Neural progenitor cell (in vitro differentiated cells): ENCODE data around the gene TPSB2. TPM values are rescaled to one million over a fixed set of nuclear protein-coding genes. Genes with fewer than 3 reads are reported as not detected.

Source experiments
- DNase-seq: peaks from one replicate; pipeline ENCODE4 v3.0.0-alpha.2; 2016; ENCODE audit warnings: low spot score
- H2AFZ ChIP-seq: fragments of 200-600 bp; sonication (generic); replicated peaks from 2 replicates; pipeline ENCODE4 v1.6.1; 2016; ENCODE audit warnings: antibody characterized with exemption
- H3F3A ChIP-seq: fragments of 200-600 bp; sonication (generic); 2 replicates; pipeline ENCODE4 v1.6.1; 2016; ENCODE audit warnings: antibody characterized with exemption, low read depth
- H3K27ac ChIP-seq: fragments of 200-600 bp; sonication (generic); 2 replicates; pipeline ENCODE4 v1.5.1; 2016; ENCODE audit warnings: mild to moderate bottlenecking
- H3K27me3 ChIP-seq: fragments of 200-600 bp; sonication (generic); 2 replicates; pipeline ENCODE4 v1.6.1; 2016; ENCODE audit warnings: mild to moderate bottlenecking, moderate library complexity
- H3K36me3 ChIP-seq: fragments of 200-600 bp; sonication (generic); 2 replicates; pipeline ENCODE4 v1.5.1; 2016
- H3K4me1 ChIP-seq: fragments of 200-600 bp; sonication (generic); 2 replicates; pipeline ENCODE4 v1.6.1; 2016; ENCODE audit warnings: mixed run types
- H3K4me2 ChIP-seq: fragments of 200-600 bp; sonication (generic); 2 replicates; pipeline ENCODE4 v1.6.1; 2016
- H3K4me3 ChIP-seq: fragments of 200-600 bp; sonication (generic); 2 replicates; pipeline ENCODE4 v1.5.1; 2016
- H3K79me2 ChIP-seq: fragments of 200-600 bp; sonication (generic); 2 replicates; pipeline ENCODE4 v1.6.1; 2016; ENCODE audit warnings: low read depth
- H3K9ac ChIP-seq: fragments of 200-600 bp; sonication (generic); 2 replicates; pipeline ENCODE4 v1.6.1; 2016
- H3K9me3 ChIP-seq: fragments of 200-600 bp; sonication (generic); 2 replicates; pipeline ENCODE4 v1.5.1; 2016; ENCODE audit warnings: low read depth
- H4K20me1 ChIP-seq: fragments of 200-600 bp; sonication (generic); 2 replicates; pipeline ENCODE4 v1.6.1; 2016; ENCODE audit warnings: low read depth
- H3K27ac Mint-ChIP-seq: 3 replicates; pipeline ENCODE4 v1.8.0; 2021; ENCODE audit warnings: mixed read lengths
- H3K27me3 Mint-ChIP-seq: 2 replicates; pipeline ENCODE4 v1.8.0; 2022; ENCODE audit warnings: low read depth, mild to moderate bottlenecking, inconsistent platforms, moderate library complexity, mixed read lengths; ENCODE audit not compliant: insufficient read depth
- H3K36me3 Mint-ChIP-seq: 3 replicates; pipeline ENCODE4 v1.8.0; 2021; ENCODE audit warnings: mixed read lengths
- H3K4me1 Mint-ChIP-seq: 3 replicates; pipeline ENCODE4 v1.8.0; 2021; ENCODE audit warnings: mixed read lengths
- H3K4me3 Mint-ChIP-seq: 3 replicates; pipeline ENCODE4 v1.8.0; 2021; ENCODE audit warnings: mild to moderate bottlenecking, moderate library complexity, mixed read lengths
- H3K9me3 Mint-ChIP-seq: 3 replicates; pipeline ENCODE4 v1.8.0; 2020; ENCODE audit warnings: mixed read lengths
- EZH2 ChIP-seq: fragments of 200-600 bp; sonication (generic); IDR thresholded peaks from 2 replicates; pipeline ENCODE4 v1.6.1; 2017; ENCODE audit warnings: antibody characterized with exemption, mild to moderate bottlenecking, moderate library complexity
- EZH2phosphoT487 ChIP-seq: fragments of 200-600 bp; sonication (generic); IDR thresholded peaks from 2 replicates; pipeline ENCODE4 v1.6.1; 2017; ENCODE audit warnings: antibody characterized with exemption
- total RNA-seq: library from RNA; depleted of rRNA; stranded (reverse); fragments of >200 nt; gene quantifications from 2 replicates; pipeline ENCODE4 v1.2.3, GENCODE V29; 2015; ENCODE audit warnings: low replicate concordance
- TF ChIP-seq, protein P1 (sequence below): fragments of 200-600 bp; sonication (generic); IDR thresholded peaks from 2 replicates; pipeline ENCODE4 v1.5.1; 2017; ENCODE audit warnings: antibody characterized with exemption, mild to moderate bottlenecking

The TPSB2 gene
- total RNA-seq, 1 donor from 2014 or later = not detected

DNA sequence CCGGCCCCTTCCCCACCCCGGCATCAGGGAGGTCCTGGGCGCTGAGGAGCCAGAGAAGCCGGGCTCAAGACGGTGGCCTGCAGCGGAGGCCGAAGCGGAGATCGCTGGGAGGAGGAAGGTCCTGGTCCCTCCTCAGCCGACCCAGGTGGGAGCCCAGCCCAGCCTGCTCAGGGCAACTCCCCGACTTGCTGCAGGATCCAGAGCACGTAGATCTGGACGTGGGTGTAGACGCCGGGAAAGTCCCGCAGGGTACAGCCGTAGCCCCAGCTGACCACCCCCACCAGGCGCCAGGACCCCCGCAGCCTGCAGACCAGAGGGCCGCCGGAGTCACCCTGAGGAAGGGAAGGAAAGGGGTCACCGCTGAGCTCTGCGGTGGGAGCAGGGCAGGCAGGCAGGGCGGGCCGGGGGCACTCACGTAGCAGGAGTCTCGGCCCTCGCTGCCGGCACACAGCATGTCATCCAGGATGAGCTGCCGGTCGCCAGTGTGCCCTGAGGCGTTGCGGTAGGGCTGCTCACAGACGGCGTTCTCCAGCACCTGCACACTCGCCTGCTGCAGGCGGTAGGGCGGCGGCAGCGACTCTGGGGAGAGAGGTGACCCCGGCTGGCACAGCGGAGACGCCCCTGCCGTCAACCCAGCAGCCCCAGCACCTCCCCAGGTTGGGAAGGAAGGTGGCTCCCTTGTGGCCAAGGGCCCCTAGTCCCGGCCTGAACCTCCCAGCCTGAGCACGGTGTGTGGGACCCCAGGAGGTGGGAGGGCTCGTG lies 31.3 kb upstream of the TPSB2 start:
- TF ChIP-seq EZH2 = no peak
- TF ChIP-seq, protein P1, sequence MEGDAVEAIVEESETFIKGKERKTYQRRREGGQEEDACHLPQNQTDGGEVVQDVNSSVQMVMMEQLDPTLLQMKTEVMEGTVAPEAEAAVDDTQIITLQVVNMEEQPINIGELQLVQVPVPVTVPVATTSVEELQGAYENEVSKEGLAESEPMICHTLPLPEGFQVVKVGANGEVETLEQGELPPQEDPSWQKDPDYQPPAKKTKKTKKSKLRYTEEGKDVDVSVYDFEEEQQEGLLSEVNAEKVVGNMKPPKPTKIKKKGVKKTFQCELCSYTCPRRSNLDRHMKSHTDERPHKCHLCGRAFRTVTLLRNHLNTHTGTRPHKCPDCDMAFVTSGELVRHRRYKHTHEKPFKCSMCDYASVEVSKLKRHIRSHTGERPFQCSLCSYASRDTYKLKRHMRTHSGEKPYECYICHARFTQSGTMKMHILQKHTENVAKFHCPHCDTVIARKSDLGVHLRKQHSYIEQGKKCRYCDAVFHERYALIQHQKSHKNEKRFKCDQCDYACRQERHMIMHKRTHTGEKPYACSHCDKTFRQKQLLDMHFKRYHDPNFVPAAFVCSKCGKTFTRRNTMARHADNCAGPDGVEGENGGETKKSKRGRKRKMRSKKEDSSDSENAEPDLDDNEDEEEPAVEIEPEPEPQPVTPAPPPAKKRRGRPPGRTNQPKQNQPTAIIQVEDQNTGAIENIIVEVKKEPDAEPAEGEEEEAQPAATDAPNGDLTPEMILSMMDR = no peak
- no peak for TF ChIP-seq EZH2phosphoT487
- Histone ChIP-seq H3K4me2 (no peak overlapping the region), H3K27me3 (peaks cover 37% of the 10 kb centered on the region), H3K9me3 (no peaks in the 10 kb centered on the region), H3F3A (peaks cover 10% of the 10 kb centered on the region), H3K4me3 (no peak overlapping the region), H3K79me2 (no peaks in the 10 kb centered on the region), H3K4me1 (peaks cover 4% of the 10 kb centered on the region), H3K27ac (no peak overlapping the region), H3K9ac (no peak overlapping the region), H4K20me1 (no peaks in the 10 kb centered on the region), H2AFZ (no peak overlapping the region), H3K36me3 (no peaks in the 10 kb centered on the region)
- DNase-seq = no peak
- H3K27ac Mint-ChIP-seq = no peak overlapping the region
- no peaks in the 10 kb centered on the region for H3K36me3 Mint-ChIP-seq
- peaks cover 6% of the 10 kb centered on the region for H3K9me3 Mint-ChIP-seq
- H3K4me1 Mint-ChIP-seq = peaks cover 7% of the 10 kb centered on the region
- H3K27me3 Mint-ChIP-seq = peaks cover 36% of the 10 kb centered on the region
- no peak overlapping the region for H3K4me3 Mint-ChIP-seq

DNA sequence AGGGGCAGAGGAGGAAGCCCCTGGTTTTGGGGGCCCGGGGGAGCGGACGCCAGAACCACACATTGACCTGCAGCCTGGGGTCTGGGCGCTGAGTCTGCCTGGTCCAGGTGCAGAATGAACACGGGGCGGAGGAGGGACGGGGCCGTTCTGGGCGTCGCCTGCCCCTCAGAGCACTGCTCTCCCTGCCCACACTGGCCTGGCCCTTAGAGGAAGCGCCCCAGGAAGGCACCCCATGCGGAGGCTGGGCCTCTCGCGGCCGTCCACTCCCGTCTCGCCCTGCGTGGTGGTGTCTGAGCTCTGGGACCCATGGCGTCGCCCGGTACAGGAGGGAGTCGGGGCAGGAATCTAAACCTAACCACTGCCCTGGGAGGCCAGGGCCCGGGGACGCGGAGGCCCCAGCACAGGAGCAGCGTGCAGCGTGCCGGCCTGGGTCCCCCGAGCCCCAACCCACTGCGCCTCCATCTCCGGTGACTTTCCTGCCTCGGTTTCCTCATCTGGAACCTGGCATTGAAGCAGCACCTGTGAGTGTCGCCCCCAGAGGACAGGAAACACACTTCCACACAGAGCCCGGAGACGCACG lies 30.2 kb upstream of the TPSB2 start:
- no peak for DNase-seq
- Histone ChIP-seq H3K9me3 (no peaks in the 10 kb centered on the region), H3K9ac (no peak overlapping the region), H2AFZ (no peak overlapping the region), H3K36me3 (no peaks in the 10 kb centered on the region), H3K4me3 (no peak overlapping the region), H3F3A (peaks cover 7% of the 10 kb centered on the region), H4K20me1 (no peaks in the 10 kb centered on the region), H3K4me2 (no peak overlapping the region), H3K27me3 (peaks cover 37% of the 10 kb centered on the region), H3K79me2 (no peaks in the 10 kb centered on the region), H3K4me1 (peaks cover 4% of the 10 kb centered on the region), H3K27ac (no peak overlapping the region)
- no peaks in the 10 kb centered on the region for H3K36me3 Mint-ChIP-seq
- peaks cover 33% of the 10 kb centered on the region for H3K27me3 Mint-ChIP-seq
- H3K4me3 Mint-ChIP-seq = no peak overlapping the region
- H3K27ac Mint-ChIP-seq = no peak overlapping the region
- peaks cover 7% of the 10 kb centered on the region for H3K4me1 Mint-ChIP-seq
- peaks cover 6% of the 10 kb centered on the region for H3K9me3 Mint-ChIP-seq
- TF ChIP-seq EZH2 = no peak
- no peak for TF ChIP-seq EZH2phosphoT487
- TF ChIP-seq, protein P1 = no peak

DNA sequence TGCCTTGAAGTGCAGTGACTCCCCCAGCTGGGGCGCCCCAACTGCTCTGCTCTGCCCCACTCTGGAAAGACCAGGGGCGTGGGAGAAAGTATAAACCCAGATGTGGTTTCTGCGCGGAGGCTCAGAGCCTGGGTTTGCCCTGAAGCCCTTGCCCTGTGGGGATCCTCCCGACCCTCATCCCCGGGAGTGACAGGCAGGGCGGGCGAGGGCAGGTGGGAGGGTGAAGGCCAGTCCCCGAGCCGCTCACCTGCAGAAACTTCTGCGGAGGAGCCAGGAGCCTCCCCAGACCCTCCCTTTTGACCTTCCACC lies 29.7 kb upstream of the TPSB2 start:
- H3K4me3 Mint-ChIP-seq = no peak overlapping the region

More for the DNA sequence above, 29.7 kb upstream of the TPSB2 start:
- H3K27ac ChIP-seq = no peak overlapping the region
- DNase-seq = no peak
- H3K9me3 ChIP-seq = no peaks in the 10 kb centered on the region
- no peaks in the 10 kb centered on the region for H4K20me1 ChIP-seq
- H3F3A ChIP-seq = peaks cover 5% of the 10 kb centered on the region
- H2AFZ ChIP-seq = no peak overlapping the region
- H3K4me2 ChIP-seq = no peak overlapping the region
- H3K4me1 Mint-ChIP-seq = peaks cover 7% of the 10 kb centered on the region
- TF ChIP-seq EZH2phosphoT487 = no peak
- TF ChIP-seq EZH2 = no peak
- TF ChIP-seq, protein P1 = no peak
- peaks cover 4% of the 10 kb centered on the region for H3K4me1 ChIP-seq
- H3K27me3 Mint-ChIP-seq = peaks cover 31% of the 10 kb centered on the region
- peaks cover 3% of the 10 kb centered on the region for H3K9me3 Mint-ChIP-seq
- H3K9ac ChIP-seq = no peak overlapping the region
- H3K4me3 ChIP-seq = no peak overlapping the region
- no peaks in the 10 kb centered on the region for H3K79me2 ChIP-seq
- no peaks in the 10 kb centered on the region for H3K36me3 Mint-ChIP-seq
- no peak overlapping the region for H3K27ac Mint-ChIP-seq
- H3K36me3 ChIP-seq = no peaks in the 10 kb centered on the region
- peaks cover 37% of the 10 kb centered on the region for H3K27me3 ChIP-seq
